KOPT-K1 (cell line): ENCODE results near the gene ANO4.

Experiments
- H3K27ac ChIP-seq: fragments of 200-600 bp; sonication (generic); 2 replicates; pipeline ENCODE4 v1.5.1; 2016; ENCODE audit warnings: antibody characterized with exemption, mild to moderate bottlenecking, low read depth, low read length; ENCODE audit not compliant: poor library complexity, severe bottlenecking
- H3K36me3 ChIP-seq: fragments of 200-600 bp; sonication (generic); 2 replicates; pipeline ENCODE4 v1.5.1; 2017; ENCODE audit warnings: antibody characterized with exemption, mild to moderate bottlenecking, low read length, moderate library complexity; ENCODE audit not compliant: insufficient read depth
- H3K9me3 ChIP-seq: fragments of 200-600 bp; sonication (generic); 2 replicates; pipeline ENCODE4 v1.5.1; 2017; ENCODE audit warnings: antibody characterized with exemption, low read length, mild to moderate bottlenecking; ENCODE audit not compliant: insufficient read depth, poor library complexity, severe bottlenecking

The ANO4 gene

GRCh38 chr12:100840748-100841147 lies 46.2 kb downstream of the ANO4 start:
- H3K27ac ChIP-seq, result no peak overlapping the region
- H3K36me3 ChIP-seq, result no peaks in the 10 kb centered on the region
- no peaks in the 10 kb centered on the region for H3K9me3 ChIP-seq

- H3K36me3 ChIP-seq, result no peaks in the 10 kb centered on the region
- no peak overlapping the region for H3K27ac ChIP-seq
- H3K9me3 ChIP-seq, result no peaks in the 10 kb centered on the region
Measured at GRCh38 chr12:100842156-100842555, 47.6 kb downstream of the ANO4 start.

- no peaks in the 10 kb centered on the region for H3K9me3 ChIP-seq
- no peaks in the 10 kb centered on the region for H3K36me3 ChIP-seq
- no peak overlapping the region for H3K27ac ChIP-seq
Measured at GRCh38 chr12:100843061-100843460, 48.5 kb downstream of the ANO4 start.

GRCh38 chr12:100845095-100845494 lies 50.5 kb downstream of the ANO4 start:
- no peaks in the 10 kb centered on the region for H3K9me3 ChIP-seq
- no peaks in the 10 kb centered on the region for H3K36me3 ChIP-seq
- no peak overlapping the region for H3K27ac ChIP-seq

- no peak overlapping the region for H3K27ac ChIP-seq
- H3K36me3 ChIP-seq, result no peaks in the 10 kb centered on the region
- H3K9me3 ChIP-seq, result no peaks in the 10 kb centered on the region
Measured at GRCh38 chr12:100851637-100852036, 57.1 kb downstream of the ANO4 start.

GRCh38 chr12:100857418-100857817 lies 62.8 kb downstream of the ANO4 start:
- Histone ChIP-seq H3K36me3 (no peaks in the 10 kb centered on the region), H3K9me3 (no peaks in the 10 kb centered on the region), H3K27ac (no peak overlapping the region)

GRCh38 chr12:100857971-100858370 lies 63.4 kb downstream of the ANO4 start:
- H3K9me3 ChIP-seq, result no peaks in the 10 kb centered on the region
- no peak overlapping the region for H3K27ac ChIP-seq
- H3K36me3 ChIP-seq, result no peaks in the 10 kb centered on the region

- no peaks in the 10 kb centered on the region for H3K9me3 ChIP-seq
Measured at GRCh38 chr12:100858656-100859055, 64.1 kb downstream of the ANO4 start.

GRCh38 chr12:100859063-100859627 lies 64.6 kb downstream of the ANO4 start:
- H3K36me3 ChIP-seq, result no peaks in the 10 kb centered on the region
- H3K27ac ChIP-seq, result no peak overlapping the region
- H3K9me3 ChIP-seq, result no peaks in the 10 kb centered on the region

More at GRCh38 chr12:100858656-100859055, 64.1 kb downstream of the ANO4 start:
- H3K36me3 ChIP-seq, result no peaks in the 10 kb centered on the region
- H3K27ac ChIP-seq, result no peak overlapping the region

- H3K27ac ChIP-seq, result no peak overlapping the region
- H3K9me3 ChIP-seq, result no peaks in the 10 kb centered on the region
- no peaks in the 10 kb centered on the region for H3K36me3 ChIP-seq
Measured at GRCh38 chr12:100860611-100861010, 66.0 kb downstream of the ANO4 start.

- no peaks in the 10 kb centered on the region for H3K9me3 ChIP-seq
- no peak overlapping the region for H3K27ac ChIP-seq
- H3K36me3 ChIP-seq, result no peaks in the 10 kb centered on the region
Measured at GRCh38 chr12:100862676-100863075, 68.1 kb downstream of the ANO4 start.

GRCh38 chr12:100864366-100864765 lies 69.8 kb downstream of the ANO4 start:
- H3K36me3 ChIP-seq, result no peaks in the 10 kb centered on the region

GRCh38 chr12:100867639-100868393 lies 73.2 kb downstream of the ANO4 start:
- Histone ChIP-seq H3K36me3 (no peaks in the 10 kb centered on the region), H3K9me3 (no peaks in the 10 kb centered on the region)

More at GRCh38 chr12:100864366-100864765, 69.8 kb downstream of the ANO4 start:
- H3K27ac ChIP-seq, result no peak overlapping the region
- no peaks in the 10 kb centered on the region for H3K9me3 ChIP-seq

GRCh38 chr12:100868487-100868886 lies 73.9 kb downstream of the ANO4 start:
- Histone ChIP-seq H3K27ac (no peak overlapping the region), H3K9me3 (no peaks in the 10 kb centered on the region), H3K36me3 (no peaks in the 10 kb centered on the region)

More at GRCh38 chr12:100867639-100868393, 73.2 kb downstream of the ANO4 start:
- H3K27ac ChIP-seq, result no peak overlapping the region

GRCh38 chr12:100871195-100871734 lies 76.7 kb downstream of the ANO4 start:
- Histone ChIP-seq H3K27ac (no peak overlapping the region), H3K9me3 (no peaks in the 10 kb centered on the region), H3K36me3 (no peaks in the 10 kb centered on the region)

GRCh38 chr12:100875156-100875555 lies 80.6 kb downstream of the ANO4 start:
- Histone ChIP-seq H3K36me3 (no peaks in the 10 kb centered on the region), H3K9me3 (no peaks in the 10 kb centered on the region), H3K27ac (no peak overlapping the region)
